Gastrocnemius medialis (tissue), 4 donors: ENCODE results near the gene GRHPR.

Source experiments
- POLR2A ChIP-seq, 2 donors: fragments of 450-650 bp; IDR thresholded peaks; one replicate each; pipeline ENCODE4 v1.6.1; 2017; ENCODE audit warnings: antibody characterized with exemption in 2 of 2, mild to moderate bottlenecking in 2 of 2, moderate library complexity in 2 of 2
- TF ChIP-seq, protein P1 (sequence below), 5 experiments: fragments of 450-650 bp in 3 of 5; fragments of 200-600 bp in 2 of 5; sonication (generic) in 2 of 5; IDR thresholded peaks in 4 of 5; conservative IDR thresholded peaks in 1 of 5; 1 replicate in 4 of 5; 2 replicates in 1 of 5; pipeline ENCODE4 v1.5.1; 2016 to 2019; ENCODE audit warnings: antibody characterized with exemption in 5 of 5, mild to moderate bottlenecking in 3 of 5, moderate library complexity in 3 of 5

DNA sequence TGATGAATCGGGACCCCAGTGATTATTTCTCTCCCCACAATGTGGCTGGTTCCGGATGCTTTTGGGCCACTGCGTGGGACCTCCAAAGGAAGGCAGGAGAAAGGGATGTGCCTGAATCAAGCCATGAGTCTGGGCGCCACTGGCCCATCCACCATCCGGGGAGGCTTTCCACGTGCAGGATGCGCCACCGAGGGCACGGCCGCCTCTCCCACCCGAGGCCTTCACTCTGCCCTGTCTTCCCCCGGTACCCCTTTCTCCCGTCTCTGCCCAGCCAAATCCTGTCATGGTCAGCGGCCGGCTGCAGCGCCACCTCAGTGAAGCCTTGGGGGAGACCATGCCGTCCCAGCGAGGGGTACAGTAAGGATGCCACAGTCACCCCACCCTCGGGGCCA lies 43.9 kb upstream of the GRHPR start:
- TF ChIP-seq, protein P1, sequence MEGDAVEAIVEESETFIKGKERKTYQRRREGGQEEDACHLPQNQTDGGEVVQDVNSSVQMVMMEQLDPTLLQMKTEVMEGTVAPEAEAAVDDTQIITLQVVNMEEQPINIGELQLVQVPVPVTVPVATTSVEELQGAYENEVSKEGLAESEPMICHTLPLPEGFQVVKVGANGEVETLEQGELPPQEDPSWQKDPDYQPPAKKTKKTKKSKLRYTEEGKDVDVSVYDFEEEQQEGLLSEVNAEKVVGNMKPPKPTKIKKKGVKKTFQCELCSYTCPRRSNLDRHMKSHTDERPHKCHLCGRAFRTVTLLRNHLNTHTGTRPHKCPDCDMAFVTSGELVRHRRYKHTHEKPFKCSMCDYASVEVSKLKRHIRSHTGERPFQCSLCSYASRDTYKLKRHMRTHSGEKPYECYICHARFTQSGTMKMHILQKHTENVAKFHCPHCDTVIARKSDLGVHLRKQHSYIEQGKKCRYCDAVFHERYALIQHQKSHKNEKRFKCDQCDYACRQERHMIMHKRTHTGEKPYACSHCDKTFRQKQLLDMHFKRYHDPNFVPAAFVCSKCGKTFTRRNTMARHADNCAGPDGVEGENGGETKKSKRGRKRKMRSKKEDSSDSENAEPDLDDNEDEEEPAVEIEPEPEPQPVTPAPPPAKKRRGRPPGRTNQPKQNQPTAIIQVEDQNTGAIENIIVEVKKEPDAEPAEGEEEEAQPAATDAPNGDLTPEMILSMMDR (IDR thresholded peaks at IDR 0.05 in 4 of 5, conservative IDR thresholded peaks at IDR 0.05 in 1 of 5) = no peak
- TF ChIP-seq POLR2A (IDR thresholded peaks at IDR 0.05) = no peak
